Stimulated activated CD4-positive, alpha-beta T cell treated with anti-CD3 and anti-CD28 coated beads, Interleukin-12 subunit alpha, Interleukin-12 subunit beta, amount 100 ng/mL, for 4 hours (primary cell): ENCODE results near the gene SSR4.

ENCODE experiments used
- DNase-seq: peaks from one replicate; pipeline ENCODE4 v3.0.0-alpha.2; 2020

The SSR4 gene

DNA sequence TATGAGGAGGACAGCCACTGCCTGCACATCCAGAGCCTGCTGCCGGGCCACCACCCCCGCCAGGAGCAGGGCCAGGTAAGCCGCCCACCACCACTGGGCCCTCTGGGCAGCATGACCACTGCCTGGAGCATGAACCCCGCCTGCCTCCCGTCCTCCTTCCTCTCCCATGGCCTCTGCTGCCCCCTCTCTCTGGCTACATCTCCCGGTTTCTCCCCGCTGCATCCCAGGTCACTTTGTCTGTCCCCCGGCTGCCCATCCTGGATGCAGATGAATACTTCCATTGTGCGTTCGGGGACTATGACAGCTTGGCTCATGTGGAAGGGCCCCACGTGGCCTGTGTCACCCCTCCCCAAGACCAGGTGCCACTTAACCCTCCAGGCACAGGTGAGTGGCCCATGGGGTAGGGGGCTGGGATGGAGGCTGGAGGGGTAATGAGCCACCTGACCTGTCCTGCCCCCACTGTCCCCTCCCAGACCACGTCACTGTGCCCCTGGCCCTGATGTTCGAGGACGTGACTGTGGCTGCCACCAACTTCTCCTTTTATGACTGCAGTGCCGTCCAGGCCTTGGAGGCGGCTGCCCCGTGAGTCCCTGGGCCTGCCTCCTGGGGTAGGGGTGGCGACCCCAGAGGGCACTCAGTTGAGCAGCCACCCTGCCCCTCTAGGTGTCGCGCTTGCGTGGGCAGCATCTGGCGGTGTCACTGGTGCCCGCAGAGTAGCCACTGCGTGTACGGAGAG is 24.4 kb upstream of the SSR4 start:
- no peak for DNase-seq

GRCh38 chrX:153770601-153771414 is 23.7 kb upstream of the SSR4 start:
- DNase-seq: no peak

GRCh38 chrX:153771415-153772315 is 22.8 kb upstream of the SSR4 start:
- DNase-seq: no peak

GRCh38 chrX:153772316-153773217 is 21.9 kb upstream of the SSR4 start:
- DNase-seq: no peak

DNA sequence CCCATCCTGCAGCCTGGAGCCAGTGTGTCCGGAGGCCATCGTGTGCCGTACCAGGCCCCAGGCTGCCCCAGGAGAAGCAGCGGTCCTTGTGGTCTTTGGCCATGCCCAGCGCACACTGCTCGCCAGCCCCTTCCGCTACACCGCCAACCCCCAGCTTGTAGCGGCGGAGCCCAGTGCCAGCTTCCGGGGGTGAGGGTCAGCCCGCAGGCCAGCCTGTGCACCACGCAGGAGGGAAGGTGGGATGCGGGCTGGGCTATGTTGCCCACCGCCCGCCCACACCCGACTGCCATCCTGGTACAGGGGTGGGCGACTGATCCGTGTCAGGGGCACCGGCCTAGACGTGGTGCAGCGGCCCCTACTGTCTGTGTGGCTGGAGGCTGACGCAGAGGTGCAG is 21.3 kb upstream of the SSR4 start:
- no peak for DNase-seq

DNA sequence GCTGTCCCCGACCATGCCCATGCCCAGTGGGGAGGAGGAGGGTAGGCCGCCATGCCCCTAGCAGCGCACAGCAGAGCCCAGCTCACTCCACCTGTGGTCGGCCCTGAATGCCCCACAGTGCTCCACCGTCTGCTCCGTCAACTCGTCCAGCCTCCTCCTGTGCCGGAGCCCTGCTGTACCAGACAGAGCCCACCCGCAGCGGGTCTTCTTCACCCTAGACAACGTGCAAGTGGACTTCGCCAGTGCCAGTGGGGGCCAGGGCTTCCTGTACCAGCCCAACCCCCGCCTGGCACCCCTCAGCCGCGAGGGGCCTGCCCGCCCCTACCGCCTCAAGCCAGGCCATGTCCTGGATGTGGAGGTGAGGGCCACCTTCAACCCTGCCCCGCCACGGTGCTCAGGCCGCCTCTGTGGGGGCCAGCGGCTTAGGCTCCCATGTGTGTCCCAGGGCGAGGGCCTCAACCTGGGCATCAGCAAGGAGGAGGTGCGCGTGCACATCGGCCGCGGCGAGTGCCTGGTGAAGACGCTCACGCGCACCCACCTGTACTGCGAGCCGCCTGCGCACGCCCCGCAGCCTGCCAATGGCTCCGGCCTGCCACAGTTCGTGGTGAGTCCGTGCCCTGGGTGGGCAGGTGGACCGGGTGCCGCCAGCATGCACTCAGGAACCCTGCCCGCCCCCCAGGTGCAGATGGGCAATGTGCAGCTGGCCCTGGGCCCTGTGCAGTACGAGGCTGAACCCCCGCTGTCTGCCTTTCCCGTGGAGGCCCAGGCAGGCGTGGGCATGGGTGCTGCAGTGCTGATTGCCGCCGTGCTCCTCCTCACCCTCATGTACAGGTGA is 20.5 kb upstream of the SSR4 start:
- DNase-seq: no peak

- DNase-seq: no peak
Observed at GRCh38 chrX:153774576-153775292, 19.7 kb upstream of the SSR4 start.

- no peak for DNase-seq
Observed at GRCh38 chrX:153775293-153776119, 19.0 kb upstream of the SSR4 start.

DNA sequence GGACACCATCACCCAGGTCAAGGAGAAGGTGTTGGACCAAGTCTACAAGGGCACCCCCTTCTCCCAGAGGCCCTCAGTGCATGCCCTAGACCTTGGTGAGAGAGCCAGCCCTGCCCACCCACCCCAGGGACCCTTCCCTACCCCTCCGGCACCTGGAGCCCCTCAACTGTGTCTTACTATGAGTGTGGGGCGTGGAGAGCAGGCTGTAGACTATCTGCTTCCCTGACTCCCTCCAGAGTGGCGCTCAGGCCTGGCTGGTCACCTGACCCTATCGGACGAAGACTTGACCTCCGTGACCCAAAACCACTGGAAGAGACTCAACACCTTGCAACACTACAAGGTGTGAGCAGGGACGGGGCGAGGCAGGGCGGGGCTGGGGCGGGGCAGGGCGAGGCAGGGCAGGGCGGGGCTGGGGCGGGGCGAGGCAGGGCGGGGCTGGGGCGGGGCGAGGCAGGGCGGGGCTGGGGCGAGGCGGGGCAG is 18.3 kb upstream of the SSR4 start:
- no peak for DNase-seq

DNA sequence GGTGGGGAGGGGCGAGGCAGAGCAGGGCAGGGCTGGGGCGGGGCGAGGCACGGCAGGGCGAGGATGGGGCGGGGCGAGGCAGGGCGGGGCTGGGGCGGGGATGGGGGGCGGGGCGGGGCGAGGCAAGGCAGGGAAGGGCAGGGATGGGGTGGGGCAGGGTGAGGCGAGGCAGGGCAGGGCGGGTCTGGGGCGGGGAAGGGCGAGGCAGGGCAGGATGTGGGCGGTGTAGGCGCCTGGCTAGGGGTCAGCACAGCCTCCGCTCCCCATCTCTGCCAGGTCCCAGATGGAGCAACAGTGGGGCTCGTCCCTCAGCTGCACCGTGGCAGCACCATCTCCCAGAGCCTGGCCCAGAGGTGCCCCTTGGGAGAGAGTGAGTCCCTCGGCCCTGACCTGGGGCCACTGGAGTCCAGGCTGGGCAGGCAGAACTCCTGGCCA is 17.8 kb upstream of the SSR4 start:
- no peak for DNase-seq

DNA sequence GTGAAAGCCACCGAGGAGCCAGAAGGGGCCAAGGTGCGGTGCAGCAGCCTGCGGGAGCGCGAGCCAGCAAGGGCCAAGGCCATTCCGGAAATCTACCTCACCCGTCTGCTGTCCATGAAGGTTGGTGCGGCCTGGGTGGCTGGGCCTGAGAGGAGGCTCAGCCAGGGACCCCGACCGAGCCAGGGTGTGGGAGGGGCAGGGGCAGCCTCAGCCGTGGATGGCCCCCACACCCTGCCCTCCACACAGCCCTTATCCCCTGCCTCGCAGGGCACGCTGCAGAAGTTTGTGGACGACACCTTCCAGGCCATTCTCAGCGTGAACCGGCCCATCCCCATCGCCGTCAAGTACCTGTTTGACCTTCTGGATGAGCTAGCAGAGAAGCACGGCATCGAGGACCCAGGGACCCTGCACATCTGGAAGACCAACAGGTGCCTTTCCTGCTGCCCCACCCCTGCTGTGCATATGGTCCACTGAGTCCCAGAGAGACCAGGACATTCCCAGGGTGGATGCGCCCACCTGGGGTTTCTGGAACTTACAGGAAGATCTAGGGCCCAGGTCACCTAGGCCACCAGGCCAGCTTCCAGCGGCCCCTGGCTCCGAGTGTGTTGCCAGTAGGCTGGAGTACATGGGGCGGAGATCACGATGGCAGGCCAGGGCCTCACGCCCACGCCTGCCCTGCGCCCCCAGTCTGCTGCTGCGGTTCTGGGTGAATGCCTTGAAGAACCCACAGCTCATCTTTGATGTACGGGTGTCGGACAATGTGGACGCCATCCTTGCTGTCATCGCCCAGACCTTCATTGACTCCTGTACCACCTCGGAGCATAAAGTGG is 17.0 kb upstream of the SSR4 start:
- no peak for DNase-seq

DNA sequence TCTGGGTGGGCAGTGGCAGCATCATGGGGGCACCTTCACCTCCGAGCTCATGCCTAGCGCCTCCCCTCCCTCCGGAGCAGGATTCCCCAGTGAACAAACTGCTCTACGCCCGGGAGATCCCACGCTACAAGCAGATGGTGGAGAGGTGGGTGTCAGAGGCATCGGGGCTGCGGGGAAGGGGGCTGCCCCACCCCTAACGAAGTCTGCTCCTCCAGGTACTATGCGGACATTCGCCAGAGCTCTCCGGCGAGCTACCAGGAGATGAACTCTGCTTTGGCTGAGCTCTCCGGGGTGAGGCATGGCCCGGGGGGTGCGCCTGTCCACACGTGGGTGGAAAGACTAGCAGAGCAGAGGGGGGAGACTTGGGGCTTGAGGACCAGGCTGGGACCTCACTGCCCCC is 16.3 kb upstream of the SSR4 start:
- no peak for DNase-seq

- no peak for DNase-seq
Observed at GRCh38 chrX:153778684-153779101, 15.8 kb upstream of the SSR4 start.

DNA sequence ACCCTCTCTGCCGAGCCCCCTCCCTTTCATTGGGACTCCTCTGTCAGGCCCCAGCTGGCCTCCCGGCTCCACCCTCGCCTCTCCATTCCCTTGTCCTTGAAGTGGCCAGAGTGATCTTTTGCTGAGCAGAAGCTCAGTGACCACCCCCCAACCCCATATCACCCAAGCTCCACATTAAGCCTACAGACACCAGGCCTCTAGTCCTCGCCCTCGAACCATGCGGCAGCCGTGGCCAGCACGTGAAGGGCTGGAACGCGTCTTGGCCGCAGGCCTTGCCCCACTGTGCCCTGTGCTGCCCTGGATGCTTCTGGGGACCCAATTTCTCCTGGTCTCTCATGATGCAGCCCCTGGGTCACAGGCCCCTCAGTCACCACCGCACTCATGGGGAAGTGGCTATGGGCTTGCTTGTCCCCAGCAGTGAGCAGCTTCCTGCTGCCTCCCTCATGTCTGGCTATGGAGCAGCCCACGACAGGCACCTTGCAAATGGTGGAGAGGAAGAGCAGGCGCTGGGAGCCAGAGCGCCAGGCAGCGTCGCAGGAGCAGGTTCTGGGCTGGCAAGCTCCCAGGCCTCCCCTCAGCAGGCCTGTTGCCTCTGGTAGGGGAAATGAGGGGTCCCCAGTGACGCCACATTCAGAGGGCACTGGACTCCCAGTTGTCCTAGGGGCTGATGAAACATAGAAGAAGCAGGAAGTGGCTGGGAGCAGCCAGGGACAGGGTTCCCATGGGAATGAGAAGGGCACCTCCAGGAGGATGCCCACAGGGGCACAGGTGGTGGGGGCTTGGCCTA is 14.4 kb upstream of the SSR4 start:
- DNase-seq: no peak

DNA sequence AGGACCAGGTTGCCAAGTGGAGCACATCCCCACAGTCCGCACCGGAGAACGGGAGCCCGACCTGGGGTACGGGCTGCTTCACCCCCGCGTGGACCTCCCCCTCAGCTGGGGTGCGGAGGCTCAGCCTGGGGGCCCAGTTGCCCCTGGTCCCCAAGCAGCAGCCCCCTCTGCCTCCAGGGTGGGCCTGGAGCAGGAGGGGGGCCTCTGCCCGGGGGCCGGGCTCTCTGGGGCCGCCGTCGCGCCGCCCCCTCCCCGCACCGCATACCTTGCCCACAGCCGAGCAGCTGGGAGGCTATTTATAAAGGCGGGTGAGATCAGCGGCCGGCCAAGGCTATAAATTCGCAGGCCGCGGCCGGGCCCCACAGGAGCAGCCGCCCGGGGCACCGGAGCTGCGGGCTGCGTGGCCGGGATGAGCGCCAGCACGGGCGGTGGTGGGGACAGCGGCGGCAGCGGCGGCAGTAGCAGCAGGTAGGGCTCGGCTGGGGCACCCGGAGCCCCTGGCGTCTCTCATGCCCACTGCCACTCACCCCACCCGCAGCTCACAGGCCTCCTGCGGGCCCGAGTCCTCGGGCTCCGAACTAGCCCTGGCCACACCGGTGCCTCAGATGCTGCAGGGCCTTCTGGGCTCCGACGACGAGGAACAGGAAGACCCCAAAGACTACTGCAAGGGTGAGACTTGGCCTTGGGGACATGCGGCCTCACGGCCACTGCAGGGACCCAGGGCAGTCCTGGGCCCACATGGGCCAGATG is 13.6 kb upstream of the SSR4 start, which contains the start of gene SRPK3:
Gene SRPK3, plus strand, starts transcription at position 364 of the 750 bp plus-strand sequence. Its CDS starts 46 bp downstream, at position 410.
- no peak for DNase-seq

GRCh38 chrX:153781428-153782047 is 12.9 kb upstream of the SSR4 start:
- DNase-seq: no peak
